Activated naive CD8-positive, alpha-beta T cell treated with anti-CD3 and anti-CD28 coated beads for 36 hours (primary cell): ENCODE data around the gene NMU. TPM values are rescaled to one million over a fixed set of nuclear protein-coding genes. Genes with fewer than 3 reads are reported as not detected.
"Not testable (repeated sequence)": the region's sequence is repeated elsewhere in the genome, so short reads cannot be mapped to it uniquely, and the experiment has no call there.

Source experiments
- DNase-seq: peaks from one replicate; pipeline ENCODE4 v3.0.0; 2021
- H3K27ac Mint-ChIP-seq: one replicate; pipeline ENCODE4 v1.8.0; 2022; ENCODE audit warnings: mild to moderate bottlenecking, moderate library complexity, mixed read lengths
- H3K27me3 Mint-ChIP-seq: one replicate; pipeline ENCODE4 v1.8.0; 2022; ENCODE audit warnings: mild to moderate bottlenecking, mixed read lengths
- H3K36me3 Mint-ChIP-seq: one replicate; pipeline ENCODE4 v1.8.0; 2021; ENCODE audit warnings: mild to moderate bottlenecking, mixed read lengths
- H3K4me1 Mint-ChIP-seq: one replicate; pipeline ENCODE4 v1.8.0; 2021; ENCODE audit warnings: mixed read lengths
- H3K4me3 Mint-ChIP-seq: one replicate; pipeline ENCODE4 v1.8.0; 2022; ENCODE audit warnings: mild to moderate bottlenecking, moderate library complexity, mixed read lengths
- H3K9me3 Mint-ChIP-seq: one replicate; pipeline ENCODE4 v1.8.0; 2022; ENCODE audit warnings: mixed read lengths
- total RNA-seq, 2 experiments: library from RNA; stranded (reverse); gene quantifications; one replicate each; pipeline ENCODE4 v1.2.3, GENCODE V29; 2021

NMU gene
- total RNA-seq, 2 experiments from 2014 or later: 0.56 to 0.90 TPM

DNA sequence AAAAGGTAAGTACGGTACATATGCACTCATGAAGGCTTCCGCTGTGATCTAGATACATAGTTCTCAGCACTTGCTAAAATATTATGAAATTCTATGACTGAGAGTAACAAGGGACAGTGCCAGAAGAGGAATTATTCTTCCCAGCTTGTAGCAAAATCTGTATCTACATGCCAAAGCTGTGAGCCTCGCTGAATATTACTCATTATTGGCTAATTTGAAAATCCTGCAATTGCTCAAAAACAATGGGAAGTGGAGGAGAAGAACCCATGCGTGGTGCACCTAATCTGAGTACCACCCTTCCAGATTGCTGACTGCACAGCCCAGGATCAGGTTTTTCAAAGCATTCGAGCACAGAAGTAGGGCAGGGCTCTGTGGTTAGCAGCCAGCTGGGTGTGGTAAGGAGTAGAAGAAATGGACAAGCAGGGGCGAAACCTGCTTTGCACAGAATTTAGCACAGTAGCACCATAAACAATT, 26.7 kb downstream of the NMU start:
- Mint-ChIP-seq H3K4me3 (no peak overlapping the region), H3K9me3 (no peaks in the 10 kb centered on the region), H3K27ac (no peak overlapping the region), H3K36me3 (no peaks in the 10 kb centered on the region), H3K27me3 (peaks cover 8% of the 10 kb centered on the region), H3K4me1 (no peaks in the 10 kb centered on the region)
- no peak for DNase-seq

GRCh38 chr4:55608591-55608990, 27.5 kb downstream of the NMU start:
- Mint-ChIP-seq H3K9me3 (no peaks in the 10 kb centered on the region), H3K27ac (no peak overlapping the region), H3K4me1 (no peaks in the 10 kb centered on the region), H3K27me3 (peaks cover 8% of the 10 kb centered on the region), H3K4me3 (no peak overlapping the region), H3K36me3 (no peaks in the 10 kb centered on the region)
- no peak for DNase-seq

DNA sequence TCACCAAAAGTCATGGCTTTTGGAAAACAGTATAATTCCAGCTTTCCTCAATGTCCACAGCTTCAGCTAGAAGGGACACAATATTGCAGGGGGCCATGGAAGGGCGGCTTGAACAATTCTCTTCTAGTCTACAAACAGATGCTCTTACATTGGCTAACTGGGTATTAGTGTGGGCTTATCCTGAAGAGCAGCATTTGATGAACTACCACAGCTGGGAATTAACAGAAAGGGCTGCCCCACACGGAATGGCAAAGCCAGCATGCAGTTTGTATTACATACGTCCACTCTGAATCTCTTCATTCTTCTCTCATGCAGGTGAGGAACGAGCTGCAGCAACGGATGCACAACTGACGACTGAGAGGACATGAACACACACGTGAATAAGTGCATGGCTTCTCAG, 31.1 kb downstream of the NMU start:
- no peaks in the 10 kb centered on the region for H3K36me3 Mint-ChIP-seq
- H3K4me1 Mint-ChIP-seq: no peaks in the 10 kb centered on the region
- peaks cover 13% of the 10 kb centered on the region for H3K27me3 Mint-ChIP-seq
- H3K27ac Mint-ChIP-seq: no peak overlapping the region
- H3K4me3 Mint-ChIP-seq: no peak overlapping the region
- H3K9me3 Mint-ChIP-seq: no peaks in the 10 kb centered on the region
- DNase-seq: no peak

GRCh38 chr4:55600640-55601039, 35.5 kb downstream of the NMU start:
- H3K27ac Mint-ChIP-seq: no peak overlapping the region
- peaks cover 14% of the 10 kb centered on the region for H3K27me3 Mint-ChIP-seq
- H3K4me3 Mint-ChIP-seq: no peak overlapping the region
- H3K36me3 Mint-ChIP-seq: no peaks in the 10 kb centered on the region
- H3K9me3 Mint-ChIP-seq: peaks cover 1% of the 10 kb centered on the region
- no peak for DNase-seq
- H3K4me1 Mint-ChIP-seq: no peaks in the 10 kb centered on the region

DNA sequence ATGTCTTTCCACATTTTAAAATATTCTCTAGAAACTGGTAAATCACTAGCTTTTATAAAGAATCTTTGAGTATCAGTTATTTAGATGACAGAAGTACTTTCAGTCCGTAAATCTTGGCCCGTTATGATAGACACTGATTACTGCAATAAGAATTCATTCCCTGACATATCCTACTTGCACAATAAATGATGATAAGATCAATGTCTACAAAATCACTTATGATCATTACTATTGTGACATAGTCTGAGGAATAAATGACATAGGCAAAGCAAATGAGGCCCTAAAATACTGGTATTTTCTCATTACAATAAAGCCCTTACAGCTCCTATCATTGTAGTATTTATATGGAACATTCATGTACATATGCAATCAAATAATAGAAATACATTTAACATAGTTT, 37.5 kb downstream of the NMU start:
- no peak for DNase-seq
- Mint-ChIP-seq H3K9me3 (peaks cover 1% of the 10 kb centered on the region), H3K27me3 (peaks cover 6% of the 10 kb centered on the region), H3K27ac (no peak overlapping the region), H3K4me1 (no peaks in the 10 kb centered on the region), H3K36me3 (no peaks in the 10 kb centered on the region), H3K4me3 (no peak overlapping the region)

DNA sequence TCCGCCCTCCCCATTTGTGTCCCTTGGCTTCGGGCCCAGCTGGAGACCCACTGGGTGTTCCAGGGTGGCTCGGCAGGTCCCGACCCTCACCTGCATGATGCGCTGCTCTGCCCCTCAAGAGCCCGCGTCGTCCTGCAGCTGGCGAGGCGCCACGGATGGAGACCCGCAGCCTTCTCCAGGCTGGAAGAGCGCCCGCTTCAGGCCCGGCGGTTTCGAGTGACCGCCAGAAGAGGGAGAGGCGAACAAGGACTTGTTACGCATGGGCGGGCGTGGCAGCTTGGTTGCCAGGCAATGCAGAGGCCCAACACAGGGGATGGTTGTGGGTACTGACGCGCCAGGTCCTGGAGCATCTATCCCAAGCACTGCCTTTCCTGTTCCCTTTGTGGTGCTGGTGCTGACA, 44.1 kb downstream of the NMU start, which contains the start of gene PDCL2:
Gene PDCL2 (minus strand): TSS at position 232 of the 400 bp plus-strand sequence. CDS start 136 bp downstream, at position 96.
- Mint-ChIP-seq H3K27me3 (peaks cover 9% of the 10 kb centered on the region), H3K27ac (no peak within 1 kb of the TSS), H3K36me3 (no peaks in the 10 kb centered on the region), H3K4me1 (no peaks in the 10 kb centered on the region), H3K9me3 (peaks cover 4% of the 10 kb centered on the region), H3K4me3 (no peak within 1 kb of the TSS)
- DNase-seq: no peak

GRCh38 chr4:55588160-55588559, 47.9 kb downstream of the NMU start:
- Mint-ChIP-seq H3K4me1 (no peaks in the 10 kb centered on the region), H3K9me3 (peaks cover 10% of the 10 kb centered on the region), H3K27ac (no peak overlapping the region), H3K36me3 (peaks cover 3% of the 10 kb centered on the region), H3K27me3 (peaks cover 13% of the 10 kb centered on the region), H3K4me3 (no peak overlapping the region)
- no peak for DNase-seq

DNA sequence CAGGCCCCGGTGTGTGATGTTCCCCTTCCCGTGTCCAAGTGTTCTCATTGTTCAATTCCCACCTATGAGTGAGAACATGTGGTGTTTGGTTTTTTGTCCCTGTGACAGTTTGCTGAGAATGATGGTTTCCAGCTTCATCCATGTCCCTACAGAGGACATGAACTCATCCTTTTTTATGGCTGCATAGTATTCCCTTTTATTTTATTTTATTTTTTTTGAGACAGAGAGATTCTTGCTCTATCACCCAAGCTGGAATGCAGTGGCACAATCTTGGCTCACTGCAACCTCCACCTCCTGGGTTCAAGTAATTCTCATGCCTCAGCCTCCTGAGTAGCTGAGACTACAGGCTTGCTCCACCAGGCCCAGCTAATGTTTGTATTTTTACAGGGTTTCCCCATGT, 53.3 kb downstream of the NMU start:
- not testable (repeated sequence) for H3K27ac Mint-ChIP-seq, H3K4me1 Mint-ChIP-seq, H3K4me3 Mint-ChIP-seq, H3K36me3 Mint-ChIP-seq, DNase-seq, H3K27me3 Mint-ChIP-seq
- H3K9me3 Mint-ChIP-seq: peaks cover 10% of the 10 kb centered on the region

- Mint-ChIP-seq H3K9me3 (peaks cover 20% of the 10 kb centered on the region), H3K36me3 (peaks cover 9% of the 10 kb centered on the region), H3K27me3 (peaks cover 7% of the 10 kb centered on the region), H3K27ac (no peak overlapping the region), H3K4me3 (no peak overlapping the region), H3K4me1 (peaks cover 6% of the 10 kb centered on the region)
- DNase-seq: no peak
Measured at GRCh38 chr4:55578341-55579010, 57.6 kb downstream of the NMU start.

GRCh38 chr4:55575513-55575912, 60.6 kb downstream of the NMU start:
- peaks cover 6% of the 10 kb centered on the region for H3K36me3 Mint-ChIP-seq
- peaks cover 15% of the 10 kb centered on the region for H3K27me3 Mint-ChIP-seq
- H3K4me3 Mint-ChIP-seq: no peak overlapping the region
- peaks cover 16% of the 10 kb centered on the region for H3K9me3 Mint-ChIP-seq
- DNase-seq: no peak
- H3K27ac Mint-ChIP-seq: no peak overlapping the region
- peaks cover 8% of the 10 kb centered on the region for H3K4me1 Mint-ChIP-seq

GRCh38 chr4:55574252-55574651, 61.8 kb downstream of the NMU start:
- H3K4me1 Mint-ChIP-seq: peaks cover 8% of the 10 kb centered on the region
- H3K36me3 Mint-ChIP-seq: peaks cover 6% of the 10 kb centered on the region
- peaks cover 16% of the 10 kb centered on the region for H3K9me3 Mint-ChIP-seq
- H3K4me3 Mint-ChIP-seq: no peak overlapping the region
- no peak overlapping the region for H3K27ac Mint-ChIP-seq
- H3K27me3 Mint-ChIP-seq: peaks cover 15% of the 10 kb centered on the region
- DNase-seq: no peak

DNA sequence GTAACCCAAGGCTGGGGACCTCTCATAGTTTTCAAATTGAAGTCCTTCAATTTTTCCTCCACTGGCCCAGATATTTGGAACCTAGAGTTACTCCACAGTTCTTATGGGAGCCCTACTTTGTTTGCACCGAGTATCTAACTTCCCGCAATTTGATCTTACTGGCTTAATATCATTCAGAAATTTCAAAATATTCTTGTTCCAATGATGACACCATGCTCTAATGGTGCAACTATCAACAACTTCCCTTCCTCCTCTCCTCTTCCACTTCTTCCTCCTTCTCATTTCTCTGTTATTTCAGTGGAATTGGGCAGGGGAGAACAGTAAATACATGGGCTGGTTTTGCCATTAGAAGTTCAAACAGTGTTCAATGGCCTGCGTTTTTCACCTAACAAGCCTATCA, 64.3 kb downstream of the NMU start:
- DNase-seq: no peak
- Mint-ChIP-seq H3K27me3 (peaks cover 12% of the 10 kb centered on the region), H3K27ac (no peak overlapping the region), H3K36me3 (peaks cover 6% of the 10 kb centered on the region), H3K9me3 (peaks cover 9% of the 10 kb centered on the region), H3K4me3 (no peak overlapping the region), H3K4me1 (peaks cover 8% of the 10 kb centered on the region)

DNA sequence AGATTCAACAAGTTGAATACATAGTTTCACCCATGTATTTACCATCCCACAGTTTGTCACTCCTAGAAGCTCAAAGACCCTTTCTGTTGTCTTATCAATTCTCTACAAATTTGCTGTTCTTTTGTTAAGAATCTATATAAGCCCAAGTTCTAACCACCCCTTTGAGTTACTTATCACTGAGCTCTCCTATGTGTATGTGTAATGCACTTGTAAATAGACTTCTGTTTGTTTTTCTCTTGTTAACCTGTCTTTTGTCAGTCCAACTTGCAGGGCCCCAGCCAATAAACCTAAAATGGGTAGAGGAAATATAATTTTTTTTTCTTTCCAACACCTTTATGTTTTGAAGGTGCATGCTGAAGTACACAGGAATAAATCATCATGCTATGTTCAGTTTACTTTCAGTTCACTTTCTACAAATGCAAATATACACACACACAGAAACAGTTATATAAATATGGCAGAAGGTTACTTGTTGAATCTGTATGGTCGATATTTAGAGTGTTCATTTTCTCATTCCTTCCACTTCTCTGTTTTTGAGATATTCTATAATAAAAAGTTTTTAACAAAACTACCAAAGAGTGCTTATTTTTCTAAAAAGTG, 67.1 kb downstream of the NMU start:
- peaks cover 12% of the 10 kb centered on the region for H3K27me3 Mint-ChIP-seq
- H3K4me3 Mint-ChIP-seq: no peak overlapping the region
- no peaks in the 10 kb centered on the region for H3K36me3 Mint-ChIP-seq
- peaks cover 2% of the 10 kb centered on the region for H3K4me1 Mint-ChIP-seq
- H3K9me3 Mint-ChIP-seq: no peaks in the 10 kb centered on the region
- no peak for DNase-seq
- no peak overlapping the region for H3K27ac Mint-ChIP-seq

DNA sequence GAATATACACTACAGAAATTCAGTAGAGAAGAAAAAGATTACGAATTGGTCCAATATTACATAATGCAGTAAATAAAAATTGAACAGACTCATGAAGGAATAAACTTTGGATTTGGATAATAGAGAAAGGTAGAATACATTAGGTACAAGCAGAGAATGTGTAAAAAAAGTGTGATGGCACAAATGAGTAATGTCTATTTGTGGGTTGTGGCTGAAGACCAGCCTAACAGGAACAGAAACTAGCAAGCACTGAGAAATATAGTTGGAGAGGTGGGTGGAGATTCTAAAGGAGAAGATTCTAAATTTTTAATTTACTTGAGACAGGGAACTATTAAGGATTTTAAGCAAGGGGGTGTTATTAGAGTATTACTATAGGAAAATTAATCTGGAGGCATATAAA, 74.2 kb downstream of the NMU start:
- no peak overlapping the region for H3K4me3 Mint-ChIP-seq
- peaks cover 14% of the 10 kb centered on the region for H3K27me3 Mint-ChIP-seq
- H3K27ac Mint-ChIP-seq: no peak overlapping the region
- H3K36me3 Mint-ChIP-seq: peaks cover 4% of the 10 kb centered on the region
- peaks cover 17% of the 10 kb centered on the region for H3K4me1 Mint-ChIP-seq
- DNase-seq: no peak
- H3K9me3 Mint-ChIP-seq: peaks cover 3% of the 10 kb centered on the region

- H3K4me1 Mint-ChIP-seq: peaks cover 17% of the 10 kb centered on the region
- no peak for DNase-seq
- peaks cover 3% of the 10 kb centered on the region for H3K9me3 Mint-ChIP-seq
- no peak overlapping the region for H3K27ac Mint-ChIP-seq
- no peak overlapping the region for H3K4me3 Mint-ChIP-seq
- H3K27me3 Mint-ChIP-seq: peaks cover 14% of the 10 kb centered on the region
- peaks cover 4% of the 10 kb centered on the region for H3K36me3 Mint-ChIP-seq
Measured at GRCh38 chr4:55560096-55560495, 76.0 kb downstream of the NMU start.

GRCh38 chr4:55554453-55555030, 81.6 kb downstream of the NMU start:
- Mint-ChIP-seq H3K27ac (no peak overlapping the region), H3K4me3 (no peak overlapping the region), H3K9me3 (peaks cover 3% of the 10 kb centered on the region), H3K27me3 (peaks cover 9% of the 10 kb centered on the region), H3K36me3 (peaks cover 5% of the 10 kb centered on the region), H3K4me1 (peaks cover 10% of the 10 kb centered on the region)
- no peak for DNase-seq
